Neural crest cell (in vitro differentiated cells): Measurements from ENCODE around the gene APPL2. TPM values are rescaled to one million over a fixed set of nuclear protein-coding genes. Genes with fewer than 3 reads are reported as not detected.
"Not testable (repeated sequence)": the region's sequence is repeated elsewhere in the genome, so short reads cannot be mapped to it uniquely, and the experiment has no call there.

Experiments used
- DNase-seq: peaks from one replicate; pipeline ENCODE4 v3.0.0; 2021; ENCODE audit warnings: low read depth, mixed read lengths, low spot score
- H3K27ac Mint-ChIP-seq: one replicate; pipeline ENCODE4 v1.8.0; 2021; ENCODE audit warnings: mild to moderate bottlenecking, mixed read lengths; ENCODE audit not compliant: unreplicated experiment
- H3K27me3 Mint-ChIP-seq: 2 replicates; pipeline ENCODE4 v1.8.0; 2021; ENCODE audit warnings: low read depth, mild to moderate bottlenecking, mixed read lengths
- H3K36me3 Mint-ChIP-seq: 2 replicates; pipeline ENCODE4 v1.8.0; 2021; ENCODE audit warnings: low read depth, mild to moderate bottlenecking, mixed read lengths
- H3K4me1 Mint-ChIP-seq: 2 replicates; pipeline ENCODE4 v1.8.0; 2021; ENCODE audit warnings: mixed read lengths
- H3K4me3 Mint-ChIP-seq: one replicate; pipeline ENCODE4 v1.8.0; 2021; ENCODE audit warnings: mild to moderate bottlenecking, mixed read lengths
- H3K9me3 Mint-ChIP-seq: 2 replicates; pipeline ENCODE4 v1.8.0; 2021; ENCODE audit warnings: mixed read lengths
- CTCF ChIP-seq: fragments of 200-600 bp; sonication (generic); conservative IDR thresholded peaks from 2 replicates; pipeline ENCODE4 v1.5.0; 2021; ENCODE audit warnings: antibody characterized with exemption, mild to moderate bottlenecking
- total RNA-seq: library from RNA; stranded (reverse); gene quantifications from 2 replicates; pipeline ENCODE4 v1.2.1, GENCODE V29; 2021

The APPL2 gene
- total RNA-seq, 1 donor from 2014 or later, result 51.8 TPM

DNA sequence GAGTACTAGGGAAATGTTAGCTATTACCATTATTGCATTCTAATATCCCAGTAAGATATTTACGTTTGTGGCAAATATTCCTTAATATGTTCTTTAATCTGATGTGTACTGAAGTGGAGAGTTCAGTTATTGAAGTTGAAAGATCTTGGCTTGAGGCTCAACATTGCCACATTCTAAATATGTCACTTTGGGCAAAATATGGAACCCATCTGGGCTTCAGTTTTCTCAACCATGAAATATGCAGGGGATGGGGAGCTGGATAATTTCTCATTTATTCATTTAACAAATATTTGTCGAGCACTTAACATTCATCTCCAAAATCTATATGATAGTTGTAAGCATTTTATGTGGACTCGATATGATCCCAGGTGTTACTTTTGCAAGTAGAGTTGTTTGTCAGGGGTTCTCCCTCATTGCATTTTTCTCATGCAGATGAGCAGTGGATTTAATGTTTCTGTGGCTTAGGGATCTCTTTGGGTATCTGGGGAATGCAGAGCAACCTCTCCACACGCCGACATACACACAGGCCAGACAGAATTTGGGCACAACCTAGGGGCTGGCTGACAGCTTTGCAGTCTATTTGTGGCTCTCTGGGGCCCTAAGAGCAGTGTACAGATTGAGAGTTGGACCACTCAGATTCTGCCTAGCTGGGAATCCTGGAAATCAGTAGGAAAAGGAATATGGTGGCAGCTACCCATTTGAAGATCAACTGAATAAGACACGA, 26.6 kb upstream of the APPL2 start:
- H3K4me1 Mint-ChIP-seq, result no peaks in the 10 kb centered on the region

GRCh38 chr12:105261010-105261409, 25.0 kb upstream of the APPL2 start:
- no peak for DNase-seq
- Mint-ChIP-seq H3K9me3 (no peaks in the 10 kb centered on the region), H3K4me1 (no peaks in the 10 kb centered on the region), H3K27me3 (no peaks in the 10 kb centered on the region), H3K36me3 (no peaks in the 10 kb centered on the region), H3K4me3 (no peak overlapping the region), H3K27ac (no peak overlapping the region)
- TF ChIP-seq CTCF, result no peak

More for the DNA sequence above, 26.6 kb upstream of the APPL2 start:
- no peak for DNase-seq
- TF ChIP-seq CTCF, result no peak
- H3K36me3 Mint-ChIP-seq, result no peaks in the 10 kb centered on the region
- no peaks in the 10 kb centered on the region for H3K9me3 Mint-ChIP-seq
- H3K4me3 Mint-ChIP-seq, result no peak overlapping the region
- H3K27ac Mint-ChIP-seq, result peak overlapping the region; percentile 59
- H3K27me3 Mint-ChIP-seq, result no peaks in the 10 kb centered on the region

DNA sequence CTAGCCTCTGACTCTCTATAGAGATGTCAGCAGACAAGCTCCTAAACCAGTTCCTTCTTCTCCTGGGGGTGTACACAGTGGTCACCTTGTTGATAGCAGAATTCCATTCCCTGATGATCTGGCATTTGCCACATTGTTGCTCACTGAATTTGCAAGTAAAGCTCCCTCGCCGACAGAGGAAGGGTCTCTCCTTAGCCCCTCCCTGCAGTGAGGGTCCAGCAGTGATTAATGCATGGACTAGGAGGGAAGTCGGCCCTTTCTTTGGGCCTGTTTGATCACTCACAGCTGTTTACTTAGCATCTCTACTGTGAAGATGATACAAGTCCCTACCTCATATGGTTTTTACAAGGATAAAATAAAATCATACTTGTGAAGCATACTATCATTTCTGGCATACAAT, 23.3 kb upstream of the APPL2 start:
- no peak for DNase-seq
- no peak for TF ChIP-seq CTCF
- Mint-ChIP-seq H3K4me3 (no peak overlapping the region), H3K36me3 (no peaks in the 10 kb centered on the region), H3K27me3 (no peaks in the 10 kb centered on the region), H3K4me1 (no peaks in the 10 kb centered on the region), H3K27ac (no peak overlapping the region), H3K9me3 (no peaks in the 10 kb centered on the region)

DNA sequence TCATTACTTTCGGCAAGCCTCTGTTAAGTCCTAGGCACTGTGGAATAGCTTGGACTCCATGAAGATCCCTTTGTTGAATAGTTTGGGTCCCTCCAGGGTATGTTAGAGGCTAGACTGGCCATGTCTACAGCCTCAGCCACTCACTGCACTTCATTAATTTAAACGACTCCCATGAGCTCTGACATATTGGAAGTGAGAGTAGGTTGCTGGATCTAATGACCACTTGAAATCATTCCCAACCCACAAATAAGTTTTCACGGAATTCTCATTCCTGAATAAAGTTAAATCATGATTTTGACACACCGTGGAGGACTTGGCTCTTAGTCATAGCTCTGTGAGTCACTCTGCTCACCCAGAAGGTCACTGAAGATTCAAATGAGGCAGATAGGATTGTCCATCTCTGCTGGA, 21.4 kb upstream of the APPL2 start:
- no peak for TF ChIP-seq CTCF
- Mint-ChIP-seq H3K4me1 (no peaks in the 10 kb centered on the region), H3K9me3 (no peaks in the 10 kb centered on the region), H3K36me3 (no peaks in the 10 kb centered on the region), H3K27me3 (no peaks in the 10 kb centered on the region), H3K4me3 (no peak overlapping the region), H3K27ac (no peak overlapping the region)
- DNase-seq, result no peak

DNA sequence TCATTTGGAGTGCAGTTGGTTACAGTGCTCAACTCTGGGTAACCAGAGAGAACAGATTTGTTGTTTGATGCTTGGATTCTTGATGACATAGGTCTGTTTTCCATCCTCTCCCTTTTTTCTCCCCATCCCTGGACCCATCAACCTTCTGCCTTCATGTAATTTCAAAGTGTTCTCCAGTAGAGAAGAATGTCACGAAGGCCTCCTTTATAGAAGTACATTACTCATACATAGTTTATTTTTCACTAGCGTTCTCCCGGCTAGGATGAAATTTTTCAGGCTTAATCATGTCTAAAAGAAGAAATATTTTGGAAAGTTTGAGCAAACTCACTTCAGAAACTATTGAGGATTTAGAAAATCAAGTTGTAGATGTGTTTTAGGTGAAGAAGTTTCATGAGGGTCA, 20.9 kb upstream of the APPL2 start:
- Mint-ChIP-seq H3K9me3 (no peaks in the 10 kb centered on the region), H3K36me3 (no peaks in the 10 kb centered on the region), H3K27ac (no peak overlapping the region), H3K27me3 (no peaks in the 10 kb centered on the region), H3K4me3 (no peak overlapping the region), H3K4me1 (no peaks in the 10 kb centered on the region)
- TF ChIP-seq CTCF, result no peak
- DNase-seq, result no peak

GRCh38 chr12:105256431-105256830, 20.5 kb upstream of the APPL2 start:
- not testable (repeated sequence) for DNase-seq, H3K9me3 Mint-ChIP-seq, H3K36me3 Mint-ChIP-seq, H3K27ac Mint-ChIP-seq, H3K4me3 Mint-ChIP-seq, H3K27me3 Mint-ChIP-seq, H3K4me1 Mint-ChIP-seq
